WI38 (cell line): ENCODE results near the gene HOXB5.

Experiments
- H3K4me3 ChIP-seq: 2 replicates; pipeline ENCODE4 v1.5.1; 2011; ENCODE audit warnings: low read depth, mild to moderate bottlenecking, control low read depth, low read length
- CTCF ChIP-seq: IDR thresholded peaks from 2 replicates; pipeline ENCODE4 v1.5.1; 2012; ENCODE audit warnings: low read depth, mild to moderate bottlenecking, control low read depth, low read length

The HOXB5 gene

GRCh38 chr17:48627118-48627597, 33.6 kb upstream of the HOXB5 start:
- TF ChIP-seq CTCF = no peak
- no peak overlapping the region for H3K4me3 ChIP-seq

GRCh38 chr17:48626245-48627117, 32.9 kb upstream of the HOXB5 start, which contains the start of gene HOXB9:
Gene HOXB9, minus strand, starts transcription at chr17:48626358. Its CDS starts 89 bp downstream, at chr17:48626269.
- peak within 1 kb of the TSS; percentile 43 for H3K4me3 ChIP-seq
- TF ChIP-seq CTCF = no peak

GRCh38 chr17:48625495-48626244, 32.1 kb upstream of the HOXB5 start:
- no peak for TF ChIP-seq CTCF
- H3K4me3 ChIP-seq = peak overlapping the region; percentile 43

- peak overlapping the region; percentile 43 for H3K4me3 ChIP-seq
- no peak for TF ChIP-seq CTCF
Measured at GRCh38 chr17:48624544-48625494, 31.2 kb upstream of the HOXB5 start.

- H3K4me3 ChIP-seq = no peak overlapping the region
- TF ChIP-seq CTCF = no peak
Measured at GRCh38 chr17:48624118-48624517, 30.5 kb upstream of the HOXB5 start.

- TF ChIP-seq CTCF = no peak
- H3K4me3 ChIP-seq = no peak overlapping the region
Measured at GRCh38 chr17:48623583-48623982, 30.0 kb upstream of the HOXB5 start.
